Erythroblast (primary cell): ENCODE measurements around the gene MARCHF9.

Experiments
- GATA1 ChIP-seq: IDR thresholded peaks from 2 replicates; pipeline ENCODE4 v1.6.1; 2011; ENCODE audit warnings: low read depth, mild to moderate bottlenecking, control low read depth, low read length, moderate library complexity
- POLR2A ChIP-seq: IDR thresholded peaks from 2 replicates; pipeline ENCODE4 v1.6.1; 2011; ENCODE audit warnings: mild to moderate bottlenecking, low read length

DNA sequence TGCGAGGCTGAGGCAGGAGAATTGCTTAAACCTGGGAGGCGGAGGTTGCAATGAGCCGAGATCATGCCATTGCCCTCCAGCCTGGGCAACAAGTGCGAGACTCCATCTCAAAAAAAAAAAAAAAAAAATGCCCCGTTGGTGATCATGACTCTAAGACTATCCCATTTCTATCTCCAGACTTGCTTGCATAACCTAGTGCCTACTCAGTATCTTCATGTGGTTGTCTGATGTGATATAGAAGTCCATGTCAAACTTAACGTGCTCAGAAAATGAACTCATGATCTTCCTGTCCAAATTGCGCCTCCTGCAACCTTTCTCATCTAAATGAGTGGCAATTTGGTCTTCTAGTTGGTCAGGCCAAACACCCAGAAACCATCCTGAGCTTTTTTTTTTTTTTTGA, 23.0 kb downstream of the MARCHF9 start:
- TF ChIP-seq POLR2A (no peak), GATA1 (no peak)
